ENCODE data around the gene UTF1.
"Not testable (repeated sequence)": the region's sequence is repeated elsewhere in the genome, so short reads cannot be mapped to it uniquely, and the experiment has no call there.

The UTF1 gene

GRCh38 chr10:133210398-133211140, 19.4 kb upstream of the UTF1 start:
- DNase-seq: no peak

GRCh38 chr10:133211141-133211830, 18.7 kb upstream of the UTF1 start:
- no peak for DNase-seq

GRCh38 chr10:133211959-133212852, 17.8 kb upstream of the UTF1 start:
- no peak for DNase-seq

- no peak for DNase-seq
Observed at GRCh38 chr10:133212853-133213494, 17.0 kb upstream of the UTF1 start.

- DNase-seq: no peak
Observed at GRCh38 chr10:133213641-133214467, 16.2 kb upstream of the UTF1 start.

- DNase-seq: no peak
Observed at GRCh38 chr10:133214468-133215410, 15.3 kb upstream of the UTF1 start.

- no peak for DNase-seq
Observed at GRCh38 chr10:133215586-133215985, 14.4 kb upstream of the UTF1 start.

GRCh38 chr10:133216776-133217175, 13.2 kb upstream of the UTF1 start:
- no peak for DNase-seq

GRCh38 chr10:133217800-133218589, 12.0 kb upstream of the UTF1 start:
- DNase-seq: no peak

- no peak for DNase-seq
Observed at GRCh38 chr10:133218891-133219290, 11.1 kb upstream of the UTF1 start.

- DNase-seq: no peak
Observed at GRCh38 chr10:133219782-133220181, 10.2 kb upstream of the UTF1 start.

GRCh38 chr10:133221331-133221730, 8.7 kb upstream of the UTF1 start:
- DNase-seq: no peak

- not testable (repeated sequence) for DNase-seq
Observed at GRCh38 chr10:133221756-133222155, 8.3 kb upstream of the UTF1 start.

GRCh38 chr10:133224076-133224475, 5.9 kb upstream of the UTF1 start:
- no peak for DNase-seq

GRCh38 chr10:133224756-133225372, 5.2 kb upstream of the UTF1 start:
- DNase-seq: no peak

GRCh38 chr10:133225707-133226191, 4.3 kb upstream of the UTF1 start:
- no peak for DNase-seq

- DNase-seq: no peak
Observed at GRCh38 chr10:133226251-133226808, 3.7 kb upstream of the UTF1 start.

GRCh38 chr10:133227256-133227655, 2.8 kb upstream of the UTF1 start:
- no peak for DNase-seq

Data from DMS 273 treated with DMSO at 0.1 percent for 48 hours (cell line).